Suprapubic skin (tissue), 4 donors: Measurements from ENCODE around the gene QPCT.

ENCODE experiments used
- CTCF ChIP-seq, 2 donors: fragments of 200-600 bp in 1 of 2; fragments of 450-650 bp in 1 of 2; sonication (generic) in 1 of 2; IDR thresholded peaks; one replicate each; pipeline ENCODE4 v1.5.1; 2016 to 2019; ENCODE audit warnings: antibody characterized with exemption in 2 of 2, mild to moderate bottlenecking in 1 of 2, moderate library complexity in 1 of 2
- POLR2A ChIP-seq, 2 donors: fragments of 450-650 bp; IDR thresholded peaks; one replicate each; pipeline ENCODE4 v1.6.1; 2017; ENCODE audit warnings: antibody characterized with exemption in 2 of 2, mild to moderate bottlenecking in 2 of 2, moderate library complexity in 2 of 2
- POLR2AphosphoS5 ChIP-seq, 3 donors: sonication (generic); formaldehyde crosslinking; IDR thresholded peaks; one replicate each; pipeline ENCODE4 v1.6.1; 2017; ENCODE audit warnings: antibody characterized with exemption in 3 of 3

- TF ChIP-seq POLR2A (IDR thresholded peaks at IDR 0.05) (no peak), POLR2AphosphoS5 (IDR thresholded peaks at IDR 0.05) (no peak), CTCF (IDR thresholded peaks at IDR 0.05) (no peak)
Measured at GRCh38 chr2:37342591-37343220, 1.7 kb upstream of the QPCT start.
